Calu3 (cell line): Measurements from ENCODE around the gene RNF41. TPM values are rescaled to one million over a fixed set of nuclear protein-coding genes. Genes with fewer than 3 reads are reported as not detected.

ENCODE experiments used
- BruUV-seq: library from RNA; stranded (reverse); fragments of 400-500 nt; replicated peaks from 2 replicates; lab custom pipeline; 2021; lab: Mats Ljungman, UMichigan
- CTCF ChIA-PET: fragments of 300-600 bp; sonication (Branson Sonifier 250); formaldehyde crosslinking; loops from one replicate; lab custom pipeline; 2022; ENCODE audit warnings: antibody characterized with exemption; lab: Charles Lee
- DNase-seq: peaks from one replicate; pipeline ENCODE4 v3.0.0; 2022
- H3K27ac Mint-ChIP-seq: one replicate; pipeline ENCODE4 v1.8.0; 2022; ENCODE audit warnings: mixed read lengths; ENCODE audit not compliant: unreplicated experiment
- H3K27me3 Mint-ChIP-seq: one replicate; pipeline ENCODE4 v1.8.0; 2022; ENCODE audit warnings: mixed read lengths; ENCODE audit not compliant: unreplicated experiment
- H3K36me3 Mint-ChIP-seq: one replicate; pipeline ENCODE4 v1.8.0; 2022; ENCODE audit warnings: mild to moderate bottlenecking, moderate library complexity, mixed read lengths; ENCODE audit not compliant: insufficient read depth, unreplicated experiment
- H3K4me1 Mint-ChIP-seq: one replicate; pipeline ENCODE4 v1.8.0; 2022; ENCODE audit warnings: mild to moderate bottlenecking, low read depth, mixed read lengths; ENCODE audit not compliant: unreplicated experiment
- H3K4me3 Mint-ChIP-seq: one replicate; pipeline ENCODE4 v1.8.0; 2022; ENCODE audit warnings: mild to moderate bottlenecking, low read depth, moderate library complexity, mixed read lengths; ENCODE audit not compliant: unreplicated experiment
- H3K9me3 Mint-ChIP-seq: one replicate; pipeline ENCODE4 v1.8.0; 2022; ENCODE audit warnings: low read depth, mixed read lengths; ENCODE audit not compliant: unreplicated experiment
- CTCF ChIP-seq: fragments of 200-600 bp; IDR thresholded peaks from one replicate; pipeline ENCODE4 v1.8.0; 2022; ENCODE audit warnings: antibody characterized with exemption; ENCODE audit not compliant: unreplicated experiment
- intact Hi-C: fragments of 100-400 bp; cut with micrococcal nuclease; formaldehyde crosslinking; loops from one replicate; pipeline ENCODE4 v1.10.0; 2022; ENCODE audit not compliant: unreplicated experiment
- total RNA-seq: library from RNA; stranded (reverse); gene quantifications from 2 replicates; pipeline ENCODE4 v1.2.3, GENCODE V29; 2022

RNF41 gene
- total RNA-seq, 1 experiment from 2014 or later: 42.6 TPM

GRCh38 chr12:56162468-56163290 lies 59.0 kb downstream of the RNF41 start:
- DNase-seq: no peak
- peaks cover 32% of the 10 kb centered on the region for H3K4me1 Mint-ChIP-seq
- TSS peak; percentile 51 for BruUV-seq
- H3K27me3 Mint-ChIP-seq: no peaks in the 10 kb centered on the region
- CTCF ChIA-PET: interaction anchor here (0.6 to 1.0 kb wide), 6 partner anchors 25 to 211 kb away, joined by 3 to 5 read pairs (median 3); partner anchors contain the start of genes ESYT1 and IL23A
- TF ChIP-seq CTCF: no peak
- H3K9me3 Mint-ChIP-seq: no peaks in the 10 kb centered on the region
- no peak overlapping the region for H3K4me3 Mint-ChIP-seq
- peak overlapping the region; percentile 100 for H3K27ac Mint-ChIP-seq
- H3K36me3 Mint-ChIP-seq: peaks cover 96% of the 10 kb centered on the region
- intact Hi-C loops: no loop called here

DNA sequence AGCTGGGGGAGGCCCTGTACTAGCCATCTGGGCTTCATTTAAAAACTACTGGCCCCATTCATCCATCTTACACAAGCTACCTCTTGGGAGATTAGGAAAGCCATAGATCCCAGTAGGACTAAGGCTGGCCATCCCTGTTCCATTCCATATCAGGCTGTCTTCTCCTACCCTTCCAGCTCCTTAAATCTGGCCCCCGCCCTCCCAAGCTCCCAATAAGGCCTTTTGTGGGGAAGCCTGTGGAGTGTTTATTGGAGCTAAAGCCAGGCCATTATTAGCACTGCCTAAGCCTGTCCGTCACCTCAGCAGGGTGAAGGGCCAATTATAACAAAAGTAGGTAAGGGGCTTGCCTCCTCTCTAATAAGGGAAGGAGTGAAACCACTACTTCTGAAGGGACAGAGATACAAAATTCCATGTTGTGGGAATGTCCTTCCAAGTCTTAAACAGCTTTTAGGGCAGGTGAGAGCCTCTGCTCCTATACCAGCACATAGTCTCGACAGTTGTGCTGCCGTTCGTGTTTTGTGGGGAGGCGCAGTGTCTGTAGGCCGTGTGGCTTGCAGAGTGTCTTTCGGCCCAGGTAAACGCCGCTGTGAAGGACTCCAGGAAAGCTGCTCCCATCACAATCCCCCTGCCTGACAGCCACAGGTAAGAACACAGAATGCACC lies 59.9 kb downstream of the RNF41 start:
- no peaks in the 10 kb centered on the region for H3K9me3 Mint-ChIP-seq
- peak overlapping the region; percentile 100 for H3K27ac Mint-ChIP-seq
- CTCF ChIA-PET: interaction anchor here (0.7 kb wide), 1 partner anchor 38 kb away, joined by 3 read pairs; no protein-coding TSS in a partner anchor
- no peak for TF ChIP-seq CTCF
- peaks cover 96% of the 10 kb centered on the region for H3K36me3 Mint-ChIP-seq
- no peak for DNase-seq
- BruUV-seq: no TSS peak
- no peaks in the 10 kb centered on the region for H3K27me3 Mint-ChIP-seq
- peaks cover 32% of the 10 kb centered on the region for H3K4me1 Mint-ChIP-seq
- intact Hi-C loops: no loop called here
- peak overlapping the region; percentile 98 for H3K4me3 Mint-ChIP-seq

GRCh38 chr12:56160894-56161689 lies 60.6 kb downstream of the RNF41 start:
- BruUV-seq: no TSS peak
- no peak for DNase-seq
- intact Hi-C loops: no loop called here
- TF ChIP-seq CTCF: no peak
- H3K4me3 Mint-ChIP-seq: peak overlapping the region; percentile 98
- peaks cover 93% of the 10 kb centered on the region for H3K36me3 Mint-ChIP-seq
- H3K4me1 Mint-ChIP-seq: peaks cover 32% of the 10 kb centered on the region
- CTCF ChIA-PET: no interaction called here
- H3K9me3 Mint-ChIP-seq: no peaks in the 10 kb centered on the region
- H3K27me3 Mint-ChIP-seq: no peaks in the 10 kb centered on the region
- H3K27ac Mint-ChIP-seq: peak overlapping the region; percentile 100

- Mint-ChIP-seq H3K36me3 (peaks cover 92% of the 10 kb centered on the region), H3K4me1 (peaks cover 32% of the 10 kb centered on the region)
Observed at GRCh38 chr12:56160193-56160763, 61.4 kb downstream of the RNF41 start.

More at GRCh38 chr12:56160193-56160763, 61.4 kb downstream of the RNF41 start:
- Mint-ChIP-seq H3K4me3 (peak overlapping the region; percentile 98), H3K27me3 (no peaks in the 10 kb centered on the region), H3K9me3 (no peaks in the 10 kb centered on the region), H3K27ac (peak overlapping the region; percentile 100)
- no peak for DNase-seq
- CTCF ChIA-PET: no interaction called here
- intact Hi-C loops: no loop called here
- BruUV-seq: no TSS peak
- no peak for TF ChIP-seq CTCF
